ENCODE measurements around the gene TPM2. TPM values are rescaled to one million over a fixed set of nuclear protein-coding genes. Genes with fewer than 3 reads are reported as not detected.

The TPM2 gene
- total RNA-seq, 1 donor from 2014 or later = 77.1 TPM

DNA sequence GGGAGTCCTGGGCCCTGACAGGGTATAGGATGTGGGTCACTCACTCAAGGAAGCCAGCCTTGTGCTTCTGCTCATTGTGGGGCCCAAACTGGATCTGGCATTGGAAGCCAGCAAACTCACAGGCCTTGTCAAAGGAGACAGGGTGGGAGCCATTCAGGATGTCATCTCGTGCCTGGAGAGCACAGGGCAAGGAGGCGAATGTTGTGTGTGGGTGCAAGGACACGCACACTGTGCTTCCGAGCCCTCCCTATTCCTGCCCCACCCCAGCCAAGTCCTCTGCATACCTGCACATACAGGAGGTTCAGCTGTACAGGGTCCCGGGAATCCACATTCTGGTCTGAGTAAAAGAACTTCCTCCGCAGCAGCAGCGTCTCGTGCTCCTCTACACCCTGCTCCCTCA, 34.2 kb upstream of the TPM2 start:
- H3K36me3 ChIP-seq (ENCODE audit: control insufficient read depth, insufficient read depth, low read length) = peaks cover 8% of the 10 kb centered on the region
- no peak for DNase-seq (ENCODE audit: low read depth)

DNA sequence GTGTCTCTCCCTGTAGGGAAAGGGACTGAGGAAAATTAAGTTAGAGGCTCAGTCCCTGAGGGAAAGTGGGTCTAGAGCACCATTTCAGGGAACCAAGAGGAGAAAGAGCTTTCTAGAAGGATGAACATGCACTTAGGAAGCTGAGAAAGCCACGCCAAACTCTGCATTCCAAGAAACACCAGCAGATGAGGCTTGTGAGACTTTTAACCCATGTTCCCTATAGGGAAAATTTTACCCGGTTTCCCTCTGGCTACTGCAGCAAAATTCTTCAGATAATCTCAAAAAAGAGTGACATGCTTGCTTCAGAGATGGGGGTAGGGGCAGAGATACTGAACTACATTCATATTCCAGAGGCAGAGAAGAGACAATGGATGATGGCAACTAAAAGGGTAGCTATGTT, 33.7 kb upstream of the TPM2 start:
- H3K36me3 ChIP-seq (ENCODE audit: control insufficient read depth, insufficient read depth, low read length) = peaks cover 8% of the 10 kb centered on the region
- TF ChIP-seq, protein P1, sequence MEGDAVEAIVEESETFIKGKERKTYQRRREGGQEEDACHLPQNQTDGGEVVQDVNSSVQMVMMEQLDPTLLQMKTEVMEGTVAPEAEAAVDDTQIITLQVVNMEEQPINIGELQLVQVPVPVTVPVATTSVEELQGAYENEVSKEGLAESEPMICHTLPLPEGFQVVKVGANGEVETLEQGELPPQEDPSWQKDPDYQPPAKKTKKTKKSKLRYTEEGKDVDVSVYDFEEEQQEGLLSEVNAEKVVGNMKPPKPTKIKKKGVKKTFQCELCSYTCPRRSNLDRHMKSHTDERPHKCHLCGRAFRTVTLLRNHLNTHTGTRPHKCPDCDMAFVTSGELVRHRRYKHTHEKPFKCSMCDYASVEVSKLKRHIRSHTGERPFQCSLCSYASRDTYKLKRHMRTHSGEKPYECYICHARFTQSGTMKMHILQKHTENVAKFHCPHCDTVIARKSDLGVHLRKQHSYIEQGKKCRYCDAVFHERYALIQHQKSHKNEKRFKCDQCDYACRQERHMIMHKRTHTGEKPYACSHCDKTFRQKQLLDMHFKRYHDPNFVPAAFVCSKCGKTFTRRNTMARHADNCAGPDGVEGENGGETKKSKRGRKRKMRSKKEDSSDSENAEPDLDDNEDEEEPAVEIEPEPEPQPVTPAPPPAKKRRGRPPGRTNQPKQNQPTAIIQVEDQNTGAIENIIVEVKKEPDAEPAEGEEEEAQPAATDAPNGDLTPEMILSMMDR (IDR thresholded peaks at IDR 0.05; ENCODE audit: insufficient read depth, low read length, poor library complexity, severe bottlenecking) = no peak

More for the DNA sequence above, 34.2 kb upstream of the TPM2 start:
- Histone ChIP-seq H3K27me3 (ENCODE audit: control insufficient read depth, insufficient read depth, low read length) (no peaks in the 10 kb centered on the region), H3K4me3 (ENCODE audit: low read depth, low read length) (no peak overlapping the region)
- TF ChIP-seq, protein P1 (IDR thresholded peaks at IDR 0.05; ENCODE audit: insufficient read depth, low read length, poor library complexity, severe bottlenecking) = no peak

GRCh38 chr9:35719546-35719945, 29.8 kb upstream of the TPM2 start:
- DNase-seq (ENCODE audit: low read depth) = no peak
- Histone ChIP-seq H3K4me3 (ENCODE audit: low read depth, low read length) (no peak overlapping the region), H3K36me3 (ENCODE audit: control insufficient read depth, insufficient read depth, low read length) (peaks cover 11% of the 10 kb centered on the region), H3K27me3 (ENCODE audit: control insufficient read depth, insufficient read depth, low read length) (no peaks in the 10 kb centered on the region)
- TF ChIP-seq, protein P1 (IDR thresholded peaks at IDR 0.05; ENCODE audit: insufficient read depth, low read length, poor library complexity, severe bottlenecking) = no peak

More for the DNA sequence above, 33.7 kb upstream of the TPM2 start:
- no peaks in the 10 kb centered on the region for H3K27me3 ChIP-seq (ENCODE audit: control insufficient read depth, insufficient read depth, low read length)
- no peak overlapping the region for H3K4me3 ChIP-seq (ENCODE audit: low read depth, low read length)
- no peak for DNase-seq (ENCODE audit: low read depth)

DNA sequence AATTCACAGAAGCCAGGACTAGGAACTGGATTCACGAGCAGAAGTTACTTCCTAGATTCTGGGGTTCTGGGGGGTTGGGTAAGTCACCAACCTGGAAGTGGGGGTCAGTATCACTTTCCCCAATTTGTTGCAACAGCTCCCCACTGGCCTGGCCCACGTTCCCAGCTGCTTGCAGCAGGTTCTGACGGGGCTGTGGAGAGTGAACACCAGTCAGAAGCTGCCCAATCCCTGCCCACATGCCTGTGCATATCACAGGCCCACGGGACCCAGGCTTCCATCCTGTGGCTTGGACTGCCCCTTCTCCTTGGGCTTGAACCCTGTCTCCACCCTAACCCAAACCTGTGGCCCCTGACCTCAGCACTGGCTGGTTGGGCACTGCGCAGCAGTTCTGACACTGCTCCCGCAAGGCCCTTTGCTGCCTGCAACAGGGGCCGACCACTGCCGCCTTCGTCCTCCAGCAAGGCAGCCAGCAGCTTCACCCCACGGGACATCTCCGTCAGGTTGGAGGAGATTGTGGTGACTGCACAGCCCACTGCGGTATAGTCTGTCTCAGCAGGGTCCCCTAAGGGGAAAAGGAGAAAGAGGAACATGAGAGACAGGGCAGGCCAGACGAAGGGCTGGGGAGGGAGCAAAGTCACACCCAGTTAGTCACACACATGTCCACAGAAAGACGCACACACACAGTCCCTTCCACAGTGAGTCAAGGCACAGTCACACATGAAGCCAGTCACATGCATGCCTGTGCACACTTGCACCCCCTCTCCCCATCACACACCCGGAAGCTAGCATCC, 29.2 kb upstream of the TPM2 start:
- Histone ChIP-seq H3K27me3 (ENCODE audit: control insufficient read depth, insufficient read depth, low read length) (no peaks in the 10 kb centered on the region), H3K36me3 (ENCODE audit: control insufficient read depth, insufficient read depth, low read length) (peaks cover 16% of the 10 kb centered on the region), H3K4me3 (ENCODE audit: low read depth, low read length) (no peak overlapping the region)
- no peak for DNase-seq (ENCODE audit: low read depth)
- TF ChIP-seq, protein P1 (IDR thresholded peaks at IDR 0.05; ENCODE audit: insufficient read depth, low read length, poor library complexity, severe bottlenecking) = no peak

DNA sequence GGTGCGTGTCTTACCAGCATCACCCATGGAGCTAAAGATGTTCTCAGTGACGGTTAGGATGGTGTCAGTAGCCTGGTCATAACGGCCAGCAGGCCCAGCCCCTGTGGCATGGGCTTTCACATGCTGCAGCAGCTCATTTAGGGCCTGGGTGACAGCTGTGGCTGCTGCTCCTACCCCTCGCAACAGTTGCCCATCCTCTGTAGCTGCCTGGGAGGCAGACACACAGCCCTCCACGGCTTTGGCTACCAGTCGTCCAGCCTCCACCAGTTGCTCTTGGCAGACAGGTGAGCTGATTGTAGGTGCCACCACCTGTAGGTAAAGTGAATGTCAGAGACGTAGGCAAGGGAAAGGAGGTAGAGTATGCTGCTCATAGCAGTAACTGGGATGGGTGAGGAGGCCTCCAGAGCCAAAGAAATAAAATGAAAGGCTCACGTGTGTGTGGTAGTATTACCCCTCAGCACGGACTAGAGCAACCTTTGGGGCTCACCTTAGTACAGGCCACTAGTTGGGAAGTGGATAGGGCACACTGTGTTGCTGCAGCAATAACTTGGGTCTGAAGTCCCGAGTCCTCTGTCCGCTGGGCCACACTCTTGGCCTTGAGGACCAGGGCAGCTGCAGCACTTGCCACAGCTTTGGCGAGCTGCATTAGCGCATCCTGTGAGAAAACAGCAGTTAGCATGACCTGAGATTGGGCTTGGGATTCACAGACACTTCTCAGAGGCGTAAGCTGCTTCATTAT, 27.6 kb upstream of the TPM2 start:
- H3K27me3 ChIP-seq (ENCODE audit: control insufficient read depth, insufficient read depth, low read length) = no peaks in the 10 kb centered on the region
- no peak overlapping the region for H3K4me3 ChIP-seq (ENCODE audit: low read depth, low read length)
- no peak for DNase-seq (ENCODE audit: low read depth)
- TF ChIP-seq, protein P1 (IDR thresholded peaks at IDR 0.05; ENCODE audit: insufficient read depth, low read length, poor library complexity, severe bottlenecking) = no peak
- peaks cover 15% of the 10 kb centered on the region for H3K36me3 ChIP-seq (ENCODE audit: control insufficient read depth, insufficient read depth, low read length)

All from kidney epithelial cell (primary cell).